IgD-negative memory B cell (primary cell): ENCODE results near the gene TPK1. TPM values are rescaled to one million over a fixed set of nuclear protein-coding genes. Genes with fewer than 3 reads are reported as not detected.

Experiments used
- H3K27ac Mint-ChIP-seq, 3 donors: one replicate each; pipeline ENCODE4 v1.8.0; 2020 to 2022; ENCODE audit warnings: mild to moderate bottlenecking in 3 of 3, mixed read lengths in 3 of 3, moderate library complexity in 1 of 3
- H3K27me3 Mint-ChIP-seq: one replicate; pipeline ENCODE4 v1.8.0; 2021; ENCODE audit warnings: mixed read lengths
- H3K36me3 Mint-ChIP-seq: one replicate; pipeline ENCODE4 v1.8.0; 2020; ENCODE audit warnings: mild to moderate bottlenecking, mixed read lengths
- H3K4me1 Mint-ChIP-seq, 3 donors: one replicate each; pipeline ENCODE4 v1.8.0; 2020 to 2022; ENCODE audit warnings: mixed read lengths in 3 of 3, mild to moderate bottlenecking in 1 of 3
- H3K4me3 Mint-ChIP-seq, 4 donors: one replicate each; pipeline ENCODE4 v1.8.0; 2020 to 2022; ENCODE audit warnings: mild to moderate bottlenecking in 4 of 4, mixed read lengths in 4 of 4, moderate library complexity in 3 of 4
- H3K9me3 Mint-ChIP-seq, 3 donors: one replicate each; pipeline ENCODE4 v1.8.0; 2020 to 2021; ENCODE audit warnings: mixed read lengths in 3 of 3, mild to moderate bottlenecking in 1 of 3
- polyA plus RNA-seq: library from polyadenylated mRNA; unstranded; fragments of 300-500 nt; fragmentation: Illumina TruSeq; gene quantifications from one replicate; pipeline ENCODE4 v1.2.3, GENCODE V29; 2021

Gene TPK1
- polyA plus RNA-seq: 16.8 TPM

DNA sequence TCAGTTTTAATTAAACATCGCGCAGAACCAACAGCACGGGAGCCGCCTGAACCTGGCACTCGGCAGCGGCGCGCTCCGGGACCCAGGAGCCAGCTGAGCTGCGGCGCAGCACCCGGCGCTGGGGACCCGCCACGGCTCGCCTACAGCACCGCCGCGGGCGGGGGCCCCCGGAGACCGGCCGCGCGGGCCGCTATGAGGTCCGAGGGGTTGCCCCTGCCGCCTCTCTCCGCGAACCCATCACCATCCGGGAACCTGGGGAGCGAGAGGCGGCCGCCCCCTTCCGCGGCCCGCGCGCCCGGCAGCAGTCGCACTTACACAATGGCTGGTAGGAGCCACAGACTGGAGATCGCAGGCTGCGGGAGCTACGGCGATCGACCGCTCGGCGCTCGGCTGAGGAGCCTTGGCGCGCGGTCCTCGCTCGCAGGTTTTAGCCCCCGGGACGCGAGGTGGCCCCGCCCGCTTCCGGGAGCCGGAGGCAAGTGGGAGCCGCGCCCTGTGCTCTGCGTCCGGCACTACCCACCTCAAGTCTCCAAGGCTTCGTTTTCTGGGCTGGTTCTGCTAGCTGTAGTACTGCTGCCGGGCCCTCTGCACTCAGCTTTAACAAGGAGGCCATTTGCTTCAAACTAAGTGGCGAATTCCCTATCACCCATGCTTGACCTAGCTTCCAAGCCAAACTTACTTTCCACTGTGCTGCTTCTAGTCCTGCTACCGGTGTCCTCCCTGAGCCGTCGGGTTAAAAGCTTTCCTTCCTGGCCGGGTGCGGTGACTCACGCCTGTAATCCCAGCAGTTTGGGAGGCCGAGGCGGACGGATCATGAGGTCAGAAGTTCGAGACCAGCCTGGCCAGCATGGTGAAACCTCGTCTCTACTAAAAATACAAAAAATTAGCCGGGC is at the start of gene TPK1:
TSS of gene TPK1 (minus strand) at position 402 of the 893 bp plus-strand sequence. CDS start 451 bp downstream, outside the sequence.
- H3K27me3 Mint-ChIP-seq: no peaks in the 10 kb centered on the region
- H3K4me1 Mint-ChIP-seq: peaks cover 20 to 27% (median 21%) of the 10 kb centered on the region in 3 donors

DNA sequence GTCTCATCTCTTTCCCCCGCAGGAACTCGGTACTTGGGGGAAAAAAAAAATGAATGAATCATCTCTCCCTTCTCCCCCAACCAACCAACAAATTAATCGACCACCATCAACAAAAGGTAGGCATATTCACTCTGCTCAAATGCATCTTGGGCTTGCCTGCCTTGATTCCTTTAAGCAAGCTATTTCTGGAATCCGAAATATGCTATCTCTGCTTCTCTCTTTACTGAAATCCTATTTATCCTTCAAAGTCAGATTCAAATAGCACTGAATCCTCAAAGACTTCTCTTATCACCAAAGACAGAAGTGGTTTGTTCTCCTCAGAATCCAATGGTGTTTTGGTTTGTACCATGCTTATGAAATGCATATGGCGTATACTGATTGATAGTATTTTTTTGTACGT is 49.6 kb upstream of the TPK1 start:
- H3K4me3 Mint-ChIP-seq: no peak overlapping the region
- no peaks in the 10 kb centered on the region for H3K4me1 Mint-ChIP-seq
- H3K36me3 Mint-ChIP-seq: no peaks in the 10 kb centered on the region
- H3K9me3 Mint-ChIP-seq: no peaks in the 10 kb centered on the region
- H3K27me3 Mint-ChIP-seq: no peaks in the 10 kb centered on the region
- H3K27ac Mint-ChIP-seq: no peak overlapping the region

More for the DNA sequence above, at the start of gene TPK1:
- peak within 1 kb of the TSS; percentile 94 to 95 (median 94) for H3K27ac Mint-ChIP-seq
- peak within 1 kb of the TSS; percentile 95 to 98 (median 98) for H3K4me3 Mint-ChIP-seq
- H3K36me3 Mint-ChIP-seq: no peaks in the 10 kb centered on the region
- H3K9me3 Mint-ChIP-seq: peaks cover 4 to 14% (median 6%) of the 10 kb centered on the region in 3 donors

DNA sequence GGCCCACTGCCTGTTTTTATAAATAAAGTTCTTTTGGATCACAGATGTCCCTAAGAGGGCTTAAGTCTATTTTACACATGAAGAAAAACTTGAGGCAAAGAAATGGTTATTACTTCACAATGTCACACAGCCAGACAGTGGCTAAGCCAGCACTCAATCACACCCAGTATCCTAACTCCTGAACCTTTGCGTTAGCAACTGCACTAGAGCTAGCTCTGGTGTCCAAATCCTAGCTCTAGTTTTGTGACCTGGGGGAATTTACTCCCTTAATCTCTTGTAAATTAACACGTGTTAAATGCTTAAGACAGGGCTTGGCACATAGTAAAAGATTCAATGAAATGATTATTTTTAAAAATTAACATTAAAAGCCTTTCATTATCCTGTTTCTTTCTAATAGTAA is 49.0 kb upstream of the TPK1 start:
- Mint-ChIP-seq H3K9me3 (no peaks in the 10 kb centered on the region), H3K27me3 (no peaks in the 10 kb centered on the region), H3K36me3 (no peaks in the 10 kb centered on the region), H3K4me3 (no peak overlapping the region), H3K27ac (no peak overlapping the region), H3K4me1 (no peaks in the 10 kb centered on the region)

DNA sequence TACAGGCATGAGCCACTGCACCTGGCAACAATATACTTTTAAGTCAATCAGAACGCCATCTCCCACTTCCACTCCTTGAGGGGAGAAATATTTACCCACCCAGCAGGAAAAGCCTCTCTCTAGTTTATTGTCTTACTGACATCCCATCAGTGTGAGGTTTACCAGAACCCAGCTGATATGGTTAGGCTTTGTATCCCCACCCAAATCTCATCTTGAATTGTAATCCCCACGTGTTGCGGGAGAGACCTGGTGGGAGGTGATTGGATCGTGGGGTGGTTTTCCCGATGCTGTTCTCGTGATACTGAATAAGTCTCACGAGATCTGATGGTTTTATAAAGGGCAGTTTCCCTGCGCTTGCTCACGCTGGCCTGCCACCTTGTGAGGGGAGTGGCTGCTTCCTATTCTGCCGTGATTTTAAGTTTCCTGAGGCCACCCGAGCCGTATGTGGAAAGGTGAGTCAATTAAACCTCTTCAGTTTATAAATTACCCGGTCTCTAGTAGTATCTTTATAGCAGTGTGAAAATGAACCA is 37.5 kb upstream of the TPK1 start:
- Mint-ChIP-seq H3K27me3 (peaks cover 9% of the 10 kb centered on the region), H3K27ac (no peak overlapping the region), H3K36me3 (no peaks in the 10 kb centered on the region), H3K9me3 (peaks cover 0 to 1% (median 0%) of the 10 kb centered on the region in 3 donors), H3K4me3 (no peak overlapping the region), H3K4me1 (no peaks in the 10 kb centered on the region)

DNA sequence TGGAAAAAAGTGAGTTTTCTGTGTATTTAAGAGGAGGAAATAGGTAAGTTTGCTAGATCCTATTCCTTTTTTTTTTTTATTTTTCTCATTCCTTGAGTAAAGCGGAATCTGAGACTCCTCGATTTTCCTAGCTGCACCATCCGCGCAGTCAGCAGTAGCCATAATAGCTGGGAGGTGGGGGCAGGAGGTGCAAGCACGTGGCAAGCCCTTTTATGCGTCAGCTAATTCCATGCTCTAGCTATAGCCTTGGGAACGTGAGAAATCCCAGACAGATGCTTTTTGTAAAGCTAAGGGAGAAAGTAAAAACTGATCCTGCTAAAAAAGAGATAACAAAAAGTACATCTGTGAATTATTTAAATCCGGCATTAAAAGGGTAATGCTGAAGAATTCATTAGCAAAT is 33.2 kb upstream of the TPK1 start:
- no peaks in the 10 kb centered on the region for H3K9me3 Mint-ChIP-seq
- no peak overlapping the region for H3K4me3 Mint-ChIP-seq
- H3K27ac Mint-ChIP-seq: no peak overlapping the region
- no peaks in the 10 kb centered on the region for H3K4me1 Mint-ChIP-seq
- H3K36me3 Mint-ChIP-seq: no peaks in the 10 kb centered on the region
- peaks cover 4% of the 10 kb centered on the region for H3K27me3 Mint-ChIP-seq

DNA sequence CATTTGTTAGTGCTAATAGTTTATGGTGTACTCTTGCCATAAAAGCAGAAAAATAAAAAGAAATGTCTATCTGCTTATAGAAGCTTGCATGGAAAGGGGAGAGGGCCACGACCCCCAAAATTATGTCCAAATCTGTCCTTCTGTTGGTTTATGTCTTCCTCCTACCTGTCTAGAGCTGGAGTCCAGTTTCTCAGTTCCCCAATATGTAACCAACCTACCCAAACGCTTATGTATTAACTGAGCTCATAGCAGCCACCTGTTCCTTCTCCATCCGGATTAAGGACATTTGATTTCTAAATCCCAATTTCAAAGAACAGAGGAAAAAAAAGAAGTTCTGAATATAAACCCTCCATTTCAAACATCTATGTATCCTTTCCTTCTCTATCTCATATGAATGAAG is 30.3 kb upstream of the TPK1 start:
- peak overlapping the region in 1 of 3 donors; percentile 59 for H3K27ac Mint-ChIP-seq
- H3K4me1 Mint-ChIP-seq: no peaks in the 10 kb centered on the region
- H3K27me3 Mint-ChIP-seq: peaks cover 4% of the 10 kb centered on the region
- H3K9me3 Mint-ChIP-seq: peaks cover 0 to 2% (median 0%) of the 10 kb centered on the region in 3 donors
- H3K4me3 Mint-ChIP-seq: no peak overlapping the region
- no peaks in the 10 kb centered on the region for H3K36me3 Mint-ChIP-seq

- no peaks in the 10 kb centered on the region for H3K36me3 Mint-ChIP-seq
- H3K27me3 Mint-ChIP-seq: peaks cover 1% of the 10 kb centered on the region
- H3K27ac Mint-ChIP-seq: no peak overlapping the region
- no peak overlapping the region for H3K4me3 Mint-ChIP-seq
- H3K4me1 Mint-ChIP-seq: peaks cover 0 to 2% (median 2%) of the 10 kb centered on the region in 3 donors
- H3K9me3 Mint-ChIP-seq: peaks cover 0 to 2% (median 0%) of the 10 kb centered on the region in 3 donors
These were observed 27.4 kb upstream of the TPK1 start for GRCh38 chr7:144863320-144863647.

DNA sequence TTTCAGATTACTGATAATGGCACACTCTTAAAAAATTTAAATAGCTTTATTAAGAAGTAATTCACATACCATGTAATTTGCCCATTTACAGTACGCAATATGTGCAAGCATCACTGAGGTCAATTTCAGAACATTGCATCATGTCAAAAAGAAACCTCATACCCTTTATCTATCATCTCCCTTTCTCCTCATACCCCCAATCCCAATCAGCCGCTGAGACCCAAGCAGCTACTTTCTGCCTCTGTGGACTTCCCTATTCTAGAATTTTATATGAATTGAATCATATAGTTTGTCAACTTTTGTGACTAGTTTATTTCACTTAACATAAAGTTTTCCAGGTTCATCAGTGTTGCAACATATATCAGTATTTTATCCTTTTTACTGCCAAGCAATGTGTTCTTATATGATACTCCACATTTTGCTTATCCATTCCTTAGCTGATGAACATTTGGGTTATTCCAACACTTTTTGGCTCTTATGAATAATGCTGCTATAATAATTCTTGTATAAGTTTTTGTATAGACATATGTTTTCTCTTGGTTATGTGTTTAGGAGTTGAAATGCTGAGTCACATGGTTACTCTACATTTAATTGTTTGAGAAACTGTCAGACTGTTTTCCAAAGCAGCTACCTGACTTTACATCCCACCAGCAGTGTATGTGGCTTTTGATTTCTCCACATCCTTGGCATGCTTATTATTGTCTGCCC is 26.9 kb upstream of the TPK1 start:
- Mint-ChIP-seq H3K4me1 (peaks cover 0 to 2% (median 2%) of the 10 kb centered on the region in 3 donors), H3K27me3 (peaks cover 1% of the 10 kb centered on the region), H3K27ac (no peak overlapping the region), H3K36me3 (no peaks in the 10 kb centered on the region), H3K4me3 (no peak overlapping the region), H3K9me3 (peaks cover 0 to 2% (median 0%) of the 10 kb centered on the region in 3 donors)

GRCh38 chr7:144859739-144860138 is 23.9 kb upstream of the TPK1 start:
- H3K27me3 Mint-ChIP-seq: peaks cover 1% of the 10 kb centered on the region
- no peak overlapping the region for H3K4me3 Mint-ChIP-seq
- H3K9me3 Mint-ChIP-seq: peaks cover 0 to 2% (median 0%) of the 10 kb centered on the region in 3 donors
- H3K36me3 Mint-ChIP-seq: no peaks in the 10 kb centered on the region
- no peak overlapping the region for H3K27ac Mint-ChIP-seq
- H3K4me1 Mint-ChIP-seq: peaks cover 0 to 3% (median 2%) of the 10 kb centered on the region in 3 donors

DNA sequence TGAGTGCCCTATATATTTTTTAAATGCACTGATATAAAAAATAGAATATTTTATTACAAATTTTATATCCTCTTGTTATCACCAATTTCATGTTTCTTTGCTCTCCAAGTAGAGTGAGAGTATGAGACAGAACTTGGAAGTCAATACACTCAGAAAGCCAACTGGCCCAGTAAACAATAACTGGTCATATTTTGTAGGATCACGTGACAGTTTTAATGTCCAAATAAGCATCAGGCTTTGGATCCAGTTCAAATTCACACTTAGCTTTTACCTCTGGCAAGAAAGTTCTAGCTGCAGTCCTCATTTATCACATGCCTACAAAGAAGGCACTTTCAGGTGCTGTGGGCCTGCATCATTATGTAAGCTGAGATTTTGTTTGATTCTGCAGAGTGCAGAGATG is 21.6 kb upstream of the TPK1 start:
- Mint-ChIP-seq H3K4me3 (no peak overlapping the region), H3K36me3 (no peaks in the 10 kb centered on the region), H3K27ac (no peak overlapping the region), H3K4me1 (peaks cover 0 to 3% (median 2%) of the 10 kb centered on the region in 3 donors), H3K9me3 (no peaks in the 10 kb centered on the region), H3K27me3 (peaks cover 1% of the 10 kb centered on the region)

DNA sequence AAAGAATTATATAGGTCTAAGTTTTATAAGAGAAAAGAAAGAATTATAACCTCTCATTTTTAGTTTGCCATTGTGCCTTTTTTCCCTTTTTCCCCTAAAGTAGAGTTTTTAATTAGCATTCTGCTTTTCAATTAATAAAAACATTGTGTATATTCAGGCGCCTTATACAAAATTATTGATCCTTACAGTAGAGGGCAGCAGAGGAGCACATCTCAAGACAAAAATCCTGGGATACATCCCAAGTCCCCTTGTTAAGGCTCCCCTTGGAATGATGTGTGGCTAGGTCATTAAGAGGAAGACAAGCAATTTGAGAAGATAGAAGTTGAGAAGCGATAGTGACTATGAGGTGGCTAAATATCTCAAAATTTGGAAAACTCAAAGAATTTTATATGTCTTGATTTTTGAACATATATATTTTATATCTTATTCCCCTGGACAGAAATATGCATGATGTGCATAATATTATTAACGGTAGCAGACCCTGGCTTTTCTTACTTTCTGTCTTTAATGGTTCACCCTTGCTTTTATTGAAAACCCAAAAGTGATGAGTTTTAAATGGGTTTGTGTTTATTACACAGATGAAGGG is 19.1 kb upstream of the TPK1 start:
- Mint-ChIP-seq H3K9me3 (no peaks in the 10 kb centered on the region), H3K4me1 (peaks cover 0 to 1% (median 0%) of the 10 kb centered on the region in 3 donors), H3K36me3 (peaks cover 3% of the 10 kb centered on the region), H3K4me3 (no peak overlapping the region), H3K27me3 (peaks cover 1% of the 10 kb centered on the region), H3K27ac (no peak overlapping the region)

- H3K27me3 Mint-ChIP-seq: peaks cover 1% of the 10 kb centered on the region
- peaks cover 0 to 1% (median 0%) of the 10 kb centered on the region in 3 donors for H3K4me1 Mint-ChIP-seq
- no peak overlapping the region for H3K4me3 Mint-ChIP-seq
- no peak overlapping the region for H3K27ac Mint-ChIP-seq
- H3K36me3 Mint-ChIP-seq: peaks cover 3% of the 10 kb centered on the region
- H3K9me3 Mint-ChIP-seq: peaks cover 0 to 3% (median under 1%) of the 10 kb centered on the region in 3 donors
These were observed 17.7 kb upstream of the TPK1 start for GRCh38 chr7:144853542-144853941.

GRCh38 chr7:144848078-144848477 is 12.2 kb upstream of the TPK1 start:
- H3K27me3 Mint-ChIP-seq: no peaks in the 10 kb centered on the region
- no peak overlapping the region for H3K27ac Mint-ChIP-seq
- H3K4me3 Mint-ChIP-seq: no peak overlapping the region
- H3K4me1 Mint-ChIP-seq: peaks cover 0 to 6% (median 0%) of the 10 kb centered on the region in 3 donors
- H3K36me3 Mint-ChIP-seq: peaks cover 5% of the 10 kb centered on the region
- H3K9me3 Mint-ChIP-seq: peaks cover 5 to 6% (median 5%) of the 10 kb centered on the region in 3 donors

DNA sequence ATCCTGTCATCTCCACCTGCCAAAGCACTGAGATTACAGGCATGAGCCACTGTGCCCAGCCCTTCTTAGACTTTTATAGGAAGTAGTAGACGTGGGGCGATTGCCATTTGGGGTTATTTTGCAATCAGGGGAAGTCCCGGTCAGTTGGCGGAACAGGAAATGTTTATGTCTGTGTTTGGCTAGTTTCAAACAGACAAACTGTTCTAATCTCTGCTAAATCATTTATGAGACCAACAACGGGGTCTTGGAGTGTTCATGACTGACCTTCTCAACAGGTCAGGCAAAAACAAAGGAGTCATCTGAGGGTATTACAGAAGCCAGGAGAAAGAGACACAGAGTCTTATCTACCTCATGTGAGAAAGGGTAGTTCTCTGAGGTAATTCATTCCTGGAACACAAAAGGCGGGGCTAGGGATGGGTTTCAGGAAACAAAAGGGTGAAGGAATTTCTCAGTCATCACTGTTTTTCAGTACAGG is 6.6 kb upstream of the TPK1 start:
- Mint-ChIP-seq H3K36me3 (peaks cover 2% of the 10 kb centered on the region), H3K4me3 (peak overlapping the region; percentile 44 to 75 (median 64)), H3K27me3 (no peaks in the 10 kb centered on the region), H3K4me1 (peaks cover 11 to 17% (median 15%) of the 10 kb centered on the region in 3 donors), H3K27ac (peak overlapping the region; percentile 78 to 93 (median 87)), H3K9me3 (peaks cover 4 to 7% (median 6%) of the 10 kb centered on the region in 3 donors)

GRCh38 chr7:144836545-144836842 is 641 bp upstream of the TPK1 start:
- Mint-ChIP-seq H3K4me1 (peaks cover 20 to 27% (median 21%) of the 10 kb centered on the region in 3 donors), H3K9me3 (peaks cover 4 to 13% (median 6%) of the 10 kb centered on the region in 3 donors), H3K4me3 (peak overlapping the region in 3 of 4 donors; percentile 86 to 97 (median 95)), H3K27me3 (no peaks in the 10 kb centered on the region), H3K36me3 (no peaks in the 10 kb centered on the region), H3K27ac (peak overlapping the region; percentile 92 to 94 (median 93))
